ENCODE data around the gene NR4A1.
A peak's percentile ranks its signal among the peaks of the same experiment; 100 is the strongest.

The NR4A1 gene

DNA sequence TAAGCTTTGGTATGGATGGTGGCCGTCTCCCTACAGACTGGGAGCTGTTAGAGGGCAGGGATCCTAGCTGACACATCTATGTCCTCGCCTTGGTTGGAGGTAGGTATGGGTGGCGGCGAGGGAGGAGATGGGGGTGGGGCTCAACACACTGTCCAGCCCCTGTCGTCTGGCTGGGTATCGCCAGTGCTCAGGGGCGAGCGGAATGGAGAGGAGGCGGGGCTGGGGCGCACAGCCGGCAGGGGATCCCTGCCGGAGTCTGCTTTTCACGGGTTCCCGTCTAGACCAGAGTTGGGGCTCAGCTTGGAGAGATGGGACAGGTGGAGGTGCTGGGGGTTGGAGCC is 28.4 kb upstream of the NR4A1 start:
- Histone ChIP-seq H3K4me1 (ENCODE audit: control insufficient read depth, insufficient read depth, low read length) (peaks cover 2% of the 10 kb centered on the region), H3K9me3 (ENCODE audit: control insufficient read depth, insufficient read depth, low read depth, low read length) (no peaks in the 10 kb centered on the region), H3K36me3 (ENCODE audit: control insufficient read depth in 2 of 2, insufficient read depth in 1 of 2, low read length in 2 of 2) (no peaks in the 10 kb centered on the region), H3K4me3 (ENCODE audit: low read depth, low read length) (0 out of 2 replicates have a peak overlapping the region, but pooled peaks have one; percentile 48), H3K27ac (ENCODE audit: extremely low read depth, low read depth, low read length) (no peak overlapping the region)
- ChIA-PET CTCF (interaction anchor here (0.7 to 16.1 kb wide), 19 partner anchors 9 to 491 kb away, joined by 3 to 794 read pairs (median 12); partner anchors contain the start of genes ATG101, SMIM41 and TAMALIN), POLR2A (interaction anchor here (0.9 to 2.6 kb wide), 3 partner anchors 19 to 68 kb away, joined by 3 to 11 read pairs (median 3); partner anchors contain the start of gene ATG101)
- TF ChIP-seq ZNF175 (tag by site-specific recombination; IDR thresholded peaks at IDR 0.05) (no peak), GLIS2 (tag by site-specific recombination; IDR thresholded peaks at IDR 0.05) (no peak), ZNF239 (tag by site-specific recombination; IDR thresholded peaks at IDR 0.05) (no peak), KLF9 (tag by site-specific recombination; IDR thresholded peaks at IDR 0.05; ENCODE audit: low read depth) (no peak), ZNF501 (tag by site-specific recombination; IDR thresholded peaks at IDR 0.05) (no peak), ZNF416 (tag by site-specific recombination; IDR thresholded peaks at IDR 0.05) (no peak), ZNF211 (tag by site-specific recombination; IDR thresholded peaks at IDR 0.05; ENCODE audit: low read depth) (no peak), ZBTB21 (tag by site-specific recombination; IDR thresholded peaks at IDR 0.05) (no peak)
- TF ChIP-seq, protein P1, sequence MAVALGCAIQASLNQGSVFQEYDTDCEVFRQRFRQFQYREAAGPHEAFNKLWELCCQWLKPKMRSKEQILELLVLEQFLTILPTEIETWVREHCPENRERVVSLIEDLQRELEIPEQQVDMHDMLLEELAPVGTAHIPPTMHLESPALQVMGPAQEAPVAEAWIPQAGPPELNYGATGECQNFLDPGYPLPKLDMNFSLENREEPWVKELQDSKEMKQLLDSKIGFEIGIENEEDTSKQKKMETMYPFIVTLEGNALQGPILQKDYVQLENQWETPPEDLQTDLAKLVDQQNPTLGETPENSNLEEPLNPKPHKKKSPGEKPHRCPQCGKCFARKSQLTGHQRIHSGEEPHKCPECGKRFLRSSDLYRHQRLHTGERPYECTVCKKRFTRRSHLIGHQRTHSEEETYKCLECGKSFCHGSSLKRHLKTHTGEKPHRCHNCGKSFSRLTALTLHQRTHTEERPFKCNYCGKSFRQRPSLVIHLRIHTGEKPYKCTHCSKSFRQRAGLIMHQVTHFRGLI (tag by site-specific recombination; IDR thresholded peaks at IDR 0.05), result no peak
- TF ChIP-seq, protein P2, sequence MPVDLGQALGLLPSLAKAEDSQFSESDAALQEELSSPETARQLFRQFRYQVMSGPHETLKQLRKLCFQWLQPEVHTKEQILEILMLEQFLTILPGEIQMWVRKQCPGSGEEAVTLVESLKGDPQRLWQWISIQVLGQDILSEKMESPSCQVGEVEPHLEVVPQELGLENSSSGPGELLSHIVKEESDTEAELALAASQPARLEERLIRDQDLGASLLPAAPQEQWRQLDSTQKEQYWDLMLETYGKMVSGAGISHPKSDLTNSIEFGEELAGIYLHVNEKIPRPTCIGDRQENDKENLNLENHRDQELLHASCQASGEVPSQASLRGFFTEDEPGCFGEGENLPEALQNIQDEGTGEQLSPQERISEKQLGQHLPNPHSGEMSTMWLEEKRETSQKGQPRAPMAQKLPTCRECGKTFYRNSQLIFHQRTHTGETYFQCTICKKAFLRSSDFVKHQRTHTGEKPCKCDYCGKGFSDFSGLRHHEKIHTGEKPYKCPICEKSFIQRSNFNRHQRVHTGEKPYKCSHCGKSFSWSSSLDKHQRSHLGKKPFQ (tag by site-specific recombination; IDR thresholded peaks at IDR 0.05), result no peak

DNA sequence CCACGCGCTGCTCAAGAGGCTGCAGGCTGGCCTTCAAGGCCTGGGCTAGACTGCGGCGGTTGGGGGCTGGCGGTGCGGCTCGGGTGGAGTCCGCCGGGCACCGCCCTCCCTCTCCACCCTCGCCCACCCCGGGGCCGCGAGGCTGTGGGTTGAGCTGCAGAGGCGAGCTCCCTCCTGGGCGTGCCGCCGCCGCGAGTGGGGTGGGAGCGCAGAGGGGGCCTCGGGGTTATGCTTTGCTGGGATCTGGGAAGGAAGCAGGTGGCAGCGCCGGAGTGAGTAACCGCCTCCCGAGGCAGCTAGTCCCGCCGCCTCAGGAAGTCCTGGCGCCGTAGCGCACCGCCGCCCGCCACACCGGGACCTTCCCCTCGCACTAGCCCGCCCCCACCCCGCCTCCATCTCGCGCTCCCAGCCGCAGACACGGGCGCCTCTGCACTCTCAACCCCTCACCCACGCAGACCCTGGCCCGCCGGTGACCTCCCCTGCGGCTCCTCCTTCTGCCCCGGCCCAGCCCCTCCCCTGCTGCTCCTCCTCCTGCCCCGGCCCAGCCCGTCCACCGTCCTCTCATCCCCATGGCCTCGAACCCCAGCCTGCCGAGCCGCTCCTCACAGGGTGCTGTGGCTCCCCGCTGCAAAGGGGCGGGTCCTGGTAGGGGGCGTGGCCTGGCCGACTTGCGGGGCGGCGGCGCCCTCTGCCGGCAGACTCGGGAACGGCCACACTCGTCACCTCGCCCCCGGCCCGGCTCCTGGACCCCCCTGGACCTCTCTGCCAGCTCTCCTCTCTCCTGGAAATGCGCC is 27.9 kb upstream of the NR4A1 start:
- ChIA-PET CTCF (interaction anchor here (0.6 to 16.1 kb wide), 24 partner anchors 9 to 661 kb away, joined by 3 to 794 read pairs (median 8); partner anchors contain the start of genes ATG101, SMIM41 and TAMALIN), POLR2A (interaction anchor here (0.9 to 2.6 kb wide), 3 partner anchors 20 to 67 kb away, joined by 3 to 11 read pairs (median 3); partner anchors contain the start of gene ATG101)
- H3K36me3 ChIP-seq (ENCODE audit: control insufficient read depth in 2 of 2, insufficient read depth in 1 of 2, low read length in 2 of 2), result no peaks in the 10 kb centered on the region
- H3K27ac ChIP-seq (ENCODE audit: extremely low read depth, low read depth, low read length), result no peak overlapping the region
- H3K9me3 ChIP-seq (ENCODE audit: control insufficient read depth, insufficient read depth, low read depth, low read length), result no peaks in the 10 kb centered on the region
- peak overlapping the region; percentile 48 for H3K4me3 ChIP-seq (ENCODE audit: low read depth, low read length)
- H3K4me1 ChIP-seq (ENCODE audit: control insufficient read depth, insufficient read depth, low read length), result peaks cover 2% of the 10 kb centered on the region
- TF ChIP-seq ZNF843 (tag by site-specific recombination; IDR thresholded peaks at IDR 0.05), result peak; percentile 62; the same call in 1 of the 2 replicates
- peak; percentile 65; the same call in 1 of the 2 replicates for TF ChIP-seq ZSCAN30 (tag by site-specific recombination; IDR thresholded peaks at IDR 0.05)
- TF ChIP-seq, protein P3, sequence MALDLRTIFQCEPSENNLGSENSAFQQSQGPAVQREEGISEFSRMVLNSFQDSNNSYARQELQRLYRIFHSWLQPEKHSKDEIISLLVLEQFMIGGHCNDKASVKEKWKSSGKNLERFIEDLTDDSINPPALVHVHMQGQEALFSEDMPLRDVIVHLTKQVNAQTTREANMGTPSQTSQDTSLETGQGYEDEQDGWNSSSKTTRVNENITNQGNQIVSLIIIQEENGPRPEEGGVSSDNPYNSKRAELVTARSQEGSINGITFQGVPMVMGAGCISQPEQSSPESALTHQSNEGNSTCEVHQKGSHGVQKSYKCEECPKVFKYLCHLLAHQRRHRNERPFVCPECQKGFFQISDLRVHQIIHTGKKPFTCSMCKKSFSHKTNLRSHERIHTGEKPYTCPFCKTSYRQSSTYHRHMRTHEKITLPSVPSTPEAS (tag by site-specific recombination; IDR thresholded peaks at IDR 0.05), result 0 out of 2 replicates have a peak, but pooled peaks have one; percentile 19
- no peak for TF ChIP-seq ZNF133 (tag by site-specific recombination; IDR thresholded peaks at IDR 0.05)
- TF ChIP-seq, protein P4, sequence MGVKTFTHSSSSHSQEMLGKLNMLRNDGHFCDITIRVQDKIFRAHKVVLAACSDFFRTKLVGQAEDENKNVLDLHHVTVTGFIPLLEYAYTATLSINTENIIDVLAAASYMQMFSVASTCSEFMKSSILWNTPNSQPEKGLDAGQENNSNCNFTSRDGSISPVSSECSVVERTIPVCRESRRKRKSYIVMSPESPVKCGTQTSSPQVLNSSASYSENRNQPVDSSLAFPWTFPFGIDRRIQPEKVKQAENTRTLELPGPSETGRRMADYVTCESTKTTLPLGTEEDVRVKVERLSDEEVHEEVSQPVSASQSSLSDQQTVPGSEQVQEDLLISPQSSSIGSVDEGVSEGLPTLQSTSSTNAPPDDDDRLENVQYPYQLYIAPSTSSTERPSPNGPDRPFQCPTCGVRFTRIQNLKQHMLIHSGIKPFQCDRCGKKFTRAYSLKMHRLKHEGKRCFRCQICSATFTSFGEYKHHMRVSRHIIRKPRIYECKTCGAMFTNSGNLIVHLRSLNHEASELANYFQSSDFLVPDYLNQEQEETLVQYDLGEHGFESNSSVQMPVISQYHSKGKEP (tag by site-specific recombination; IDR thresholded peaks at IDR 0.05), result no peak
- no peak for TF ChIP-seq ZNF585B (tag by site-specific recombination; IDR thresholded peaks at IDR 0.05)
- TF ChIP-seq ZNF624 (tag by site-specific recombination; IDR thresholded peaks at IDR 0.05), result no peak
- no peak for TF ChIP-seq ZNF473 (tag by site-specific recombination; IDR thresholded peaks at IDR 0.05)
- TF ChIP-seq BCL11B (tag by site-specific recombination; IDR thresholded peaks at IDR 0.05; ENCODE audit: low read depth), result no peak
- TF ChIP-seq HOXA7 (CRISPR knock-in tag; IDR thresholded peaks at IDR 0.05; ENCODE audit: borderline replicate concordance), result no peak
- TF ChIP-seq ZNF423 (tag by site-specific recombination; IDR thresholded peaks at IDR 0.05), result peak; percentile 85
- TF ChIP-seq, protein P5, sequence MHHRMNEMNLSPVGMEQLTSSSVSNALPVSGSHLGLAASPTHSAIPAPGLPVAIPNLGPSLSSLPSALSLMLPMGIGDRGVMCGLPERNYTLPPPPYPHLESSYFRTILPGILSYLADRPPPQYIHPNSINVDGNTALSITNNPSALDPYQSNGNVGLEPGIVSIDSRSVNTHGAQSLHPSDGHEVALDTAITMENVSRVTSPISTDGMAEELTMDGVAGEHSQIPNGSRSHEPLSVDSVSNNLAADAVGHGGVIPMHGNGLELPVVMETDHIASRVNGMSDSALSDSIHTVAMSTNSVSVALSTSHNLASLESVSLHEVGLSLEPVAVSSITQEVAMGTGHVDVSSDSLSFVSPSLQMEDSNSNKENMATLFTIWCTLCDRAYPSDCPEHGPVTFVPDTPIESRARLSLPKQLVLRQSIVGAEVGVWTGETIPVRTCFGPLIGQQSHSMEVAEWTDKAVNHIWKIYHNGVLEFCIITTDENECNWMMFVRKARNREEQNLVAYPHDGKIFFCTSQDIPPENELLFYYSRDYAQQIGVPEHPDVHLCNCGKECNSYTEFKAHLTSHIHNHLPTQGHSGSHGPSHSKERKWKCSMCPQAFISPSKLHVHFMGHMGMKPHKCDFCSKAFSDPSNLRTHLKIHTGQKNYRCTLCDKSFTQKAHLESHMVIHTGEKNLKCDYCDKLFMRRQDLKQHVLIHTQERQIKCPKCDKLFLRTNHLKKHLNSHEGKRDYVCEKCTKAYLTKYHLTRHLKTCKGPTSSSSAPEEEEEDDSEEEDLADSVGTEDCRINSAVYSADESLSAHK (tag by site-specific recombination; IDR thresholded peaks at IDR 0.05), result no peak
- 0 out of 2 replicates have a peak, but pooled peaks have one; percentile 13 for TF ChIP-seq SCRT2 (tag by site-specific recombination; IDR thresholded peaks at IDR 0.05)
- TF ChIP-seq ZNF677 (tag by site-specific recombination; IDR thresholded peaks at IDR 0.05), result no peak
- TF ChIP-seq, protein P6, sequence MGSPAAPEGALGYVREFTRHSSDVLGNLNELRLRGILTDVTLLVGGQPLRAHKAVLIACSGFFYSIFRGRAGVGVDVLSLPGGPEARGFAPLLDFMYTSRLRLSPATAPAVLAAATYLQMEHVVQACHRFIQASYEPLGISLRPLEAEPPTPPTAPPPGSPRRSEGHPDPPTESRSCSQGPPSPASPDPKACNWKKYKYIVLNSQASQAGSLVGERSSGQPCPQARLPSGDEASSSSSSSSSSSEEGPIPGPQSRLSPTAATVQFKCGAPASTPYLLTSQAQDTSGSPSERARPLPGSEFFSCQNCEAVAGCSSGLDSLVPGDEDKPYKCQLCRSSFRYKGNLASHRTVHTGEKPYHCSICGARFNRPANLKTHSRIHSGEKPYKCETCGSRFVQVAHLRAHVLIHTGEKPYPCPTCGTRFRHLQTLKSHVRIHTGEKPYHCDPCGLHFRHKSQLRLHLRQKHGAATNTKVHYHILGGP (tag by site-specific recombination; IDR thresholded peaks at IDR 0.05), result no peak
